ENCODE results near the gene ZNF365. TPM values are rescaled to one million over a fixed set of nuclear protein-coding genes. Genes with fewer than 3 reads are reported as not detected.

Gene ZNF365
- total RNA-seq, 1 donor = 9.8 TPM

DNA sequence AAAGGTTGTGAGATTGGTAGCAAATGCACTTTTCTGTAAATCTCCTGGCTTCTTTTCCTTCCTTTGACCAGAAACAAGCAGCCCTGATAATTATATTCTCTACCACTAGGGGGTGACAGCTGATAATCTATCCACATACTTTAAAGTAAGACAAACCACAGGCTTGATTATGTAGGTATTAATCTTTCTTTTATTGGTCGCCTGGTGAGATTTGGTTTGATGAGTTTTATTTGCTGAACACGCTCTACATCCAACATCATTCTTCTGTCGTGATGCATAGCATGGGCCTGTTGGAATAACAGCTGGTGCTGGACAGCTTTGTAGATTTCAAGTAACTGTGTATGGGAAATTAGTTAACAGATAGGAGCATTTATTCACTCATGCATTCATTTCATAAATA is 63.5 kb downstream of the ZNF365 start:
- TF ChIP-seq, protein P1, sequence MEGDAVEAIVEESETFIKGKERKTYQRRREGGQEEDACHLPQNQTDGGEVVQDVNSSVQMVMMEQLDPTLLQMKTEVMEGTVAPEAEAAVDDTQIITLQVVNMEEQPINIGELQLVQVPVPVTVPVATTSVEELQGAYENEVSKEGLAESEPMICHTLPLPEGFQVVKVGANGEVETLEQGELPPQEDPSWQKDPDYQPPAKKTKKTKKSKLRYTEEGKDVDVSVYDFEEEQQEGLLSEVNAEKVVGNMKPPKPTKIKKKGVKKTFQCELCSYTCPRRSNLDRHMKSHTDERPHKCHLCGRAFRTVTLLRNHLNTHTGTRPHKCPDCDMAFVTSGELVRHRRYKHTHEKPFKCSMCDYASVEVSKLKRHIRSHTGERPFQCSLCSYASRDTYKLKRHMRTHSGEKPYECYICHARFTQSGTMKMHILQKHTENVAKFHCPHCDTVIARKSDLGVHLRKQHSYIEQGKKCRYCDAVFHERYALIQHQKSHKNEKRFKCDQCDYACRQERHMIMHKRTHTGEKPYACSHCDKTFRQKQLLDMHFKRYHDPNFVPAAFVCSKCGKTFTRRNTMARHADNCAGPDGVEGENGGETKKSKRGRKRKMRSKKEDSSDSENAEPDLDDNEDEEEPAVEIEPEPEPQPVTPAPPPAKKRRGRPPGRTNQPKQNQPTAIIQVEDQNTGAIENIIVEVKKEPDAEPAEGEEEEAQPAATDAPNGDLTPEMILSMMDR (IDR thresholded peaks at IDR 0.05; ENCODE audit: extremely low read depth, low read depth, low read length) = peak; percentile 83
- Histone ChIP-seq H3K4me1 (ENCODE audit: insufficient read depth, low read length) (peaks cover 14% of the 10 kb centered on the region), H3K4me3 (ENCODE audit: insufficient read depth, low read length) (no peak overlapping the region), H3K79me2 (ENCODE audit: insufficient read depth, low read length) (no peaks in the 10 kb centered on the region), H3K36me3 (ENCODE audit: insufficient read depth, low read length) (no peaks in the 10 kb centered on the region), H3K4me2 (ENCODE audit: insufficient read depth, low read length) (no peak overlapping the region), H3K27ac (ENCODE audit: low read depth, low read length) (no peak overlapping the region), H3K9me3 (ENCODE audit: low read depth, low read length) (no peaks in the 10 kb centered on the region), H3K27me3 (ENCODE audit: insufficient read depth, low read length) (no peaks in the 10 kb centered on the region), H4K20me1 (ENCODE audit: insufficient read depth, low read length) (no peaks in the 10 kb centered on the region), H2AFZ (ENCODE audit: low read length) (no peak overlapping the region)
- DNase-seq (ENCODE audit: insufficient read length, low spot score, missing footprints) = peak; percentile 72

DNA sequence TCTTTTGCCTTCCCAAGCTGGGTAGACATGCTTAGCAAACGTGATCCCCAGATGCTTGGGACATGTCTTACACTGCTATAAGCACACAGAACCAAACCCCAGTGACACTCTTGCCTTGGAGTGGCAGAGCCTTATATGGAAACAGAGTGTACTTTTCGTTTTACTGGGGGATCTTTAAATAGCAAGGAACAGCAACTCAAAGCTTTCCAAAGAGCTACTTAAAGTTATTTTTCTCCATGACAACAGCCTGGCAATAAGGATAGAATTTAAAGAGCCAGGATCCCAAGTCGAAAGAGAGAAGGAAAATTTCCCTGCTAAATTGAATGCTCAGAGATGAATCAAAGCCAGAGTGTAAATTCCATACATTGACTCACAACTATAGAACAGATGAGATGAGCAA is 67.8 kb downstream of the ZNF365 start:
- no peaks in the 10 kb centered on the region for H4K20me1 ChIP-seq (ENCODE audit: insufficient read depth, low read length)
- H2AFZ ChIP-seq (ENCODE audit: low read length) = no peak overlapping the region
- no peaks in the 10 kb centered on the region for H3K79me2 ChIP-seq (ENCODE audit: insufficient read depth, low read length)
- H3K27ac ChIP-seq (ENCODE audit: low read depth, low read length) = no peak overlapping the region
- H3K4me1 ChIP-seq (ENCODE audit: insufficient read depth, low read length) = peaks cover 4% of the 10 kb centered on the region
- H3K9me3 ChIP-seq (ENCODE audit: low read depth, low read length) = no peaks in the 10 kb centered on the region
- DNase-seq (ENCODE audit: insufficient read length, low spot score, missing footprints) = no peak
- no peaks in the 10 kb centered on the region for H3K27me3 ChIP-seq (ENCODE audit: insufficient read depth, low read length)
- H3K4me2 ChIP-seq (ENCODE audit: insufficient read depth, low read length) = no peak overlapping the region
- no peak overlapping the region for H3K4me3 ChIP-seq (ENCODE audit: insufficient read depth, low read length)
- H3K36me3 ChIP-seq (ENCODE audit: insufficient read depth, low read length) = no peaks in the 10 kb centered on the region
- TF ChIP-seq, protein P1 (IDR thresholded peaks at IDR 0.05; ENCODE audit: extremely low read depth, low read depth, low read length) = no peak

DNA sequence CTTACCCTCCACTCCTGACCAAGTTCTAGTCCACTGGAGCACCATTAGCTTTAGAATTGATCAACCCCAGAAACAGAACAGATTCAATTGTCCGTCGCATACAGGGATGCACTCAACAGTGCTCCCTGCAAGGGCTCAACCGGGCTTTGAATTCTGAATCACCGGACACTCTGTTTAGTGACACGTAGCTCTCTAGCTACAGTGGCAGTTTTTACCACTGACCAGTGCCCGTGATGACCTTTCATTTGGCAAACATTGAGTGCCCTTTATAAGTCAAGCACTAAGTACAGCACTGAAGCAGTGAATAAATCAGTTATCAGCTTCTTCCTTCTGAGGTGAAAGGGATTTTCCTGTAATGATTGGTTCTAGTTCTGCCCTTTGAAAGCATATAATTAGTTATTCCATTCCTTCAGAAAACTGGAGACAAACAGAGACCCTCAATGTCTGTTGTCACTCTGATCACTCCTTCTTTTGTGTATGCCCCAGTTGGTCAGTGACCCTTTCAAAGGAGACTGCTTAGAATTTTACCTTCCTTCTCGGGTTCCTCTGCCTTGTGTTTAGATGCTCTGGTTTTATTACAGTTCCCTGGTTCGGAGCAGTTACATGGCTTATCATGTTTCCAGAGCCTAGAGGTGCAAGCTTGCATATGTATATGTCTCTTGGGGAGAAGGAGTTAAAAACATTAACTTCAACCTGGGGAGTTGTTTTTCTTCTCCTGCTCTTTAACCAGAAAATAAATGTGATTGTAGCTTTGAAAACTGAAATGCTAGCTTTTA is 68.9 kb downstream of the ZNF365 start:
- TF ChIP-seq, protein P1 (IDR thresholded peaks at IDR 0.05; ENCODE audit: extremely low read depth, low read depth, low read length) = no peak
- H3K4me1 ChIP-seq (ENCODE audit: insufficient read depth, low read length) = peaks cover 4% of the 10 kb centered on the region
- no peaks in the 10 kb centered on the region for H3K9me3 ChIP-seq (ENCODE audit: low read depth, low read length)
- DNase-seq (ENCODE audit: insufficient read length, low spot score, missing footprints) = no peak
- H3K27me3 ChIP-seq (ENCODE audit: insufficient read depth, low read length) = no peaks in the 10 kb centered on the region
- H2AFZ ChIP-seq (ENCODE audit: low read length) = no peak overlapping the region
- H3K4me2 ChIP-seq (ENCODE audit: insufficient read depth, low read length) = no peak overlapping the region
- H4K20me1 ChIP-seq (ENCODE audit: insufficient read depth, low read length) = no peaks in the 10 kb centered on the region
- no peaks in the 10 kb centered on the region for H3K36me3 ChIP-seq (ENCODE audit: insufficient read depth, low read length)
- no peak overlapping the region for H3K27ac ChIP-seq (ENCODE audit: low read depth, low read length)
- no peak overlapping the region for H3K4me3 ChIP-seq (ENCODE audit: insufficient read depth, low read length)
- no peaks in the 10 kb centered on the region for H3K79me2 ChIP-seq (ENCODE audit: insufficient read depth, low read length)

DNA sequence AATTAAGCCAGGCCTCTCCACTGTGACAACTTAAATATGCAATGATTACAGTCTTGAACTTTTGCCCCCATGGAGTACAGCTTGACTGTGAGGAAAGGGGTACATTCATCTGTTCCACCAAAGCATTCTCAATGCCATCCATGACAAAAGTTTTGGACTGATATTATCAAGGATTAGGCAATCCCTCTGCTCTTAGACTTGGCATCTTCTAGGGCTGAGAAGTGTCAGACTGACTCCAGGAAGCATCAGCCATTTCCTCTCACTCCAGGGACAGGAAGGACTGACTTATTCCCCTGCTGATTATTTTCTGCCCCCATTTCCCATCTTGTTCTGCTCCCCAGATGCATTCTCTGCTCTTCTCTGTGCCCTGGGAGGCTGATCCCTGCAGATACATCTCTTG is 69.7 kb downstream of the ZNF365 start:
- peaks cover 4% of the 10 kb centered on the region for H3K4me1 ChIP-seq (ENCODE audit: insufficient read depth, low read length)
- H2AFZ ChIP-seq (ENCODE audit: low read length) = peak overlapping the region; percentile 57
- TF ChIP-seq, protein P1 (IDR thresholded peaks at IDR 0.05; ENCODE audit: extremely low read depth, low read depth, low read length) = no peak
- H3K27ac ChIP-seq (ENCODE audit: low read depth, low read length) = no peak overlapping the region
- H3K4me3 ChIP-seq (ENCODE audit: insufficient read depth, low read length) = no peak overlapping the region
- H3K79me2 ChIP-seq (ENCODE audit: insufficient read depth, low read length) = no peaks in the 10 kb centered on the region
- DNase-seq (ENCODE audit: insufficient read length, low spot score, missing footprints) = no peak
- no peaks in the 10 kb centered on the region for H3K9me3 ChIP-seq (ENCODE audit: low read depth, low read length)
- no peaks in the 10 kb centered on the region for H3K36me3 ChIP-seq (ENCODE audit: insufficient read depth, low read length)
- no peak overlapping the region for H3K4me2 ChIP-seq (ENCODE audit: insufficient read depth, low read length)
- no peaks in the 10 kb centered on the region for H3K27me3 ChIP-seq (ENCODE audit: insufficient read depth, low read length)
- no peaks in the 10 kb centered on the region for H4K20me1 ChIP-seq (ENCODE audit: insufficient read depth, low read length)

Data from osteoblast (primary cell).